ENCODE results near the gene ITGB7.

DNA sequence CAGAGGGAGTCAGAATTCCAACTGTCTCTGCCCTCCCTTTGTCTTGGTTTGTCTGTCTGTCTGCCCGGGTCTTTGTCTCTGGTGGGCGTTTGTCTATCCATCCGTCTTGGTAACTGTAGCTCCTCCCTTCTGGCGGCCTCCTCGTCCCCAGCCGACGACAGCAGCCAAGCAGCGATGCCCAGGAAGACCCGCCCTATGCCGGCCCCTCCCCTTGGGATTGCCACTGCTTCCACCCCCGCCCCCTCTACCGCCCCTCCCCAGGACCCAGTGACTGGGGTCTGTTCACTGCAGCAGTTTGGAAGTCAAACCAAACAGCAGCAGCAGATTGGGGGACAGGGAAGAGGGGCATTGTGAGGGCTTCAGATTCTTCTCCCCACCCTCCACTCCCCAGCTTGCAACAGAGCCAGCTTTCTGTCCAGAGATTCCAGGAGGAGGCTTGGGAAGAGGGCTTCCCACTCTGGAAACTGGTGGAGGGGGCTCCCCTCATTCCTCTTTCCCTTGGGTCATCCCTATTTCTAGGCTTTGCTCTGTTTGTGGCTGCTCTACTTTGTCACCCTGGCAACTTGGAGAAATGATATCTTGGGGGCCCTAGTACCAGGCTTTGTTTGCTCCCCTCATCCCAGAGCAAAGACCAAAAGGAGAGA is 27.3 kb upstream of the ITGB7 start:
- TF ChIP-seq, protein P1, sequence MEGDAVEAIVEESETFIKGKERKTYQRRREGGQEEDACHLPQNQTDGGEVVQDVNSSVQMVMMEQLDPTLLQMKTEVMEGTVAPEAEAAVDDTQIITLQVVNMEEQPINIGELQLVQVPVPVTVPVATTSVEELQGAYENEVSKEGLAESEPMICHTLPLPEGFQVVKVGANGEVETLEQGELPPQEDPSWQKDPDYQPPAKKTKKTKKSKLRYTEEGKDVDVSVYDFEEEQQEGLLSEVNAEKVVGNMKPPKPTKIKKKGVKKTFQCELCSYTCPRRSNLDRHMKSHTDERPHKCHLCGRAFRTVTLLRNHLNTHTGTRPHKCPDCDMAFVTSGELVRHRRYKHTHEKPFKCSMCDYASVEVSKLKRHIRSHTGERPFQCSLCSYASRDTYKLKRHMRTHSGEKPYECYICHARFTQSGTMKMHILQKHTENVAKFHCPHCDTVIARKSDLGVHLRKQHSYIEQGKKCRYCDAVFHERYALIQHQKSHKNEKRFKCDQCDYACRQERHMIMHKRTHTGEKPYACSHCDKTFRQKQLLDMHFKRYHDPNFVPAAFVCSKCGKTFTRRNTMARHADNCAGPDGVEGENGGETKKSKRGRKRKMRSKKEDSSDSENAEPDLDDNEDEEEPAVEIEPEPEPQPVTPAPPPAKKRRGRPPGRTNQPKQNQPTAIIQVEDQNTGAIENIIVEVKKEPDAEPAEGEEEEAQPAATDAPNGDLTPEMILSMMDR (optimal IDR thresholded peaks at IDR 0.05 in 1 of 3, IDR thresholded peaks at IDR 0.05 in 1 of 3, conservative IDR thresholded peaks at IDR 0.05 in 1 of 3; ENCODE audit: extremely low read depth in 1 of 3, insufficient read depth in 2 of 3, low read length in 3 of 3) = no peak
- TF ChIP-seq EZH2 (IDR thresholded peaks at IDR 0.05; ENCODE audit: low read length) = no peak

Measured in keratinocyte (primary cell).